Endothelial cell of umbilical vein (primary cell): ENCODE measurements around the gene SNCB. TPM values are rescaled to one million over a fixed set of nuclear protein-coding genes. Genes with fewer than 3 reads are reported as not detected.

Source experiments
- BruUV-seq: library from RNA; stranded (reverse); fragments of 400-500 nt; replicated peaks from 2 replicates; lab custom pipeline; 2021; lab: Mats Ljungman, UMichigan
- CTCF ChIA-PET: fragments of 300-600, 350-600 bp; sonication (Branson Sonifier 250); formaldehyde crosslinking; loops from one replicate; lab custom pipeline; 2021; ENCODE audit warnings: antibody characterized with exemption, inconsistent platforms; lab: Charles Lee
- POLR2A ChIA-PET: fragments of 300-600, 350-600 bp; sonication (Branson Sonifier 250); formaldehyde crosslinking; loops from one replicate; lab custom pipeline; 2021; ENCODE audit warnings: antibody characterized with exemption, inconsistent platforms; lab: Charles Lee
- DNase-seq: peaks from one replicate; pipeline ENCODE4 v3.0.0-alpha.2; 2011; ENCODE audit warnings: low read depth, low spot score
- FAIRE-seq: peaks from 2 replicates; lab custom pipeline; 2011; peaks lifted over from hg19 to GRCh38; lab: Jason Lieb, UNC
- H2AFZ ChIP-seq: 2 replicates; pipeline ENCODE4 v1.6.0; 2012; ENCODE audit warnings: low read depth, low read length, control low read depth, inconsistent platforms
- H3K27ac ChIP-seq: 2 replicates; pipeline ENCODE4 v1.5.1; 2011; ENCODE audit warnings: low read depth, mild to moderate bottlenecking, control low read depth, low read length, moderate library complexity; ENCODE audit not compliant: insufficient read depth
- H3K27me3 ChIP-seq, 2 experiments: 2 replicates each; pipeline versions ENCODE4 v1.6.0 to v1.6.1; 2011; ENCODE audit warnings: low read length in 2 of 2, mixed read lengths in 1 of 2; ENCODE audit not compliant: control insufficient read depth in 2 of 2, insufficient read depth in 2 of 2
- H3K36me3 ChIP-seq, 2 experiments: 2 replicates in 1 of 2; 3 replicates in 1 of 2; pipeline ENCODE4 v1.5.1; 2011; ENCODE audit warnings: low read length in 2 of 2, mild to moderate bottlenecking in 1 of 2, moderate library complexity in 1 of 2; ENCODE audit not compliant: control insufficient read depth in 2 of 2, insufficient read depth in 2 of 2; ENCODE audit errors: extremely low read depth in 1 of 2
- H3K4me1 ChIP-seq: 3 replicates; pipeline ENCODE4 v1.5.1; 2011; ENCODE audit warnings: mild to moderate bottlenecking, low read length; ENCODE audit not compliant: control insufficient read depth, insufficient read depth; ENCODE audit errors: extremely low read depth
- H3K4me2 ChIP-seq: 2 replicates; pipeline ENCODE4 v1.6.1; 2011; ENCODE audit warnings: low read length, control low read depth, mixed read lengths; ENCODE audit not compliant: insufficient read depth
- H3K4me3 ChIP-seq, 3 experiments: fragments of 200-600 bp in 1 of 3; sonication (generic), shearing (Covaris generic) in 1 of 3; replicated peaks in 1 of 3; 2 replicates each; pipeline ENCODE4 v1.5.1; 2011 to 2016; ENCODE audit warnings: control low read depth in 3 of 3, low read length in 3 of 3, mild to moderate bottlenecking in 2 of 3, inconsistent platforms in 1 of 3, low read depth in 1 of 3, moderate library complexity in 1 of 3; ENCODE audit not compliant: insufficient read depth in 1 of 3
- H3K79me2 ChIP-seq: 2 replicates; pipeline ENCODE4 v1.6.0; 2012; ENCODE audit warnings: low read length, inconsistent platforms; ENCODE audit not compliant: control insufficient read depth, insufficient read depth
- H3K9ac ChIP-seq: replicated peaks from 2 replicates; pipeline ENCODE3; 2011; ENCODE audit warnings: low read length, control low read depth; ENCODE audit not compliant: insufficient read depth; ENCODE audit errors: extremely low read depth
- H3K9me1 ChIP-seq: replicated peaks from 3 replicates; pipeline ENCODE4 v1.6.0; 2011; ENCODE audit warnings: mild to moderate bottlenecking, low read length; ENCODE audit not compliant: control insufficient read depth, insufficient read depth; ENCODE audit errors: extremely low read depth
- H3K9me3 ChIP-seq: replicated peaks from 2 replicates; pipeline ENCODE4 v1.5.1; 2012; ENCODE audit warnings: low read length, inconsistent platforms; ENCODE audit not compliant: control insufficient read depth, insufficient read depth
- H4K20me1 ChIP-seq: replicated peaks from 2 replicates; pipeline ENCODE3; 2011; ENCODE audit warnings: mild to moderate bottlenecking, low read length; ENCODE audit not compliant: control insufficient read depth, insufficient read depth; ENCODE audit errors: extremely low read depth
- EZH2 ChIP-seq: IDR thresholded peaks from 2 replicates; pipeline ENCODE4 v1.6.1; 2012; ENCODE audit warnings: borderline replicate concordance, low read depth, mild to moderate bottlenecking, moderate library complexity, low read length, inconsistent platforms; ENCODE audit not compliant: severe bottlenecking
- FOS ChIP-seq: IDR thresholded peaks from 2 replicates; pipeline ENCODE4 v1.6.1; 2011; ENCODE audit warnings: mild to moderate bottlenecking, low read length, moderate library complexity, borderline replicate concordance; ENCODE audit not compliant: insufficient read depth
- GATA2 ChIP-seq: IDR thresholded peaks from 2 replicates; pipeline ENCODE4 v1.7.0; 2011; ENCODE audit warnings: low read depth, mild to moderate bottlenecking, moderate library complexity, mixed read lengths, low read length; ENCODE audit not compliant: insufficient read length, insufficient read depth
- JUN ChIP-seq: IDR thresholded peaks from 2 replicates; pipeline ENCODE4 v1.6.1; 2011; ENCODE audit warnings: borderline replicate concordance, low read depth; ENCODE audit not compliant: insufficient read length, insufficient read depth
- MAX ChIP-seq: IDR thresholded peaks from 2 replicates; pipeline ENCODE4 v1.6.1; 2011; ENCODE audit not compliant: insufficient read depth, insufficient read length
- MYC ChIP-seq: IDR thresholded peaks from one replicate; pipeline ENCODE4 v1.6.1; 2011; ENCODE audit warnings: mild to moderate bottlenecking, low read depth, low read length
- POLR2A ChIP-seq: IDR thresholded peaks from 2 replicates; pipeline ENCODE4 v1.6.1; 2012; ENCODE audit warnings: low read depth, mild to moderate bottlenecking, control low read depth, low read length
- POLR2AphosphoS5 ChIP-seq: IDR thresholded peaks from 2 replicates; pipeline ENCODE4 v1.6.1; 2012; ENCODE audit warnings: low read depth, mild to moderate bottlenecking, control low read depth, low read length, moderate library complexity; ENCODE audit not compliant: insufficient read depth
- dilution Hi-C: fragments of 300-500 bp; cut with MboI; formaldehyde crosslinking; loops from one replicate; pipeline ENCODE4 v1.15.0; 2019; ENCODE audit warnings: low sequenced_read_pairs; ENCODE audit not compliant: extremely low pct_ligation_motif_present
- intact Hi-C: fragments of 100-400 bp; cut with micrococcal nuclease; formaldehyde crosslinking; loops from one replicate; pipeline ENCODE4 v1.10.0; 2022
- polyA plus RNA-seq, 4 experiments: library from polyadenylated mRNA; depleted of rRNA in 3 of 4; stranded (reverse) in 3 of 4; unstranded in 1 of 4; fragments of >200 nt; gene quantifications; 2 replicates each; pipeline versions ENCODE4 v1.2.1 to v1.2.3, GENCODE V29; 2011 to 2012; ENCODE audit warnings: missing spikeins in 1 of 4
- total RNA-seq: library from RNA; stranded (reverse); gene quantifications from 2 replicates; pipeline ENCODE4 v1.2.3, GENCODE V29; 2021
- TF ChIP-seq, protein P1 (sequence below), 2 donors: IDR thresholded peaks; 1 replicate in 1 of 2; 2 replicates in 1 of 2; pipeline ENCODE4 v1.5.1; 2011; ENCODE audit warnings: low read length in 2 of 2, mild to moderate bottlenecking in 2 of 2, moderate library complexity in 2 of 2, control low read depth in 1 of 2, inconsistent platforms in 1 of 2, low read depth in 1 of 2; ENCODE audit not compliant: insufficient read depth in 1 of 2; ENCODE audit errors: extremely low read depth in 1 of 2

The SNCB gene
- total and polyA plus RNA-seq, 2 donors (not counting 3 experiments of a cell fraction or from before 2014, with no cell fraction given) = 0.08 TPM; not detected in 1

- no peaks in the 10 kb centered on the region for H3K9me1 ChIP-seq
- no TSS peak for BruUV-seq
Measured at GRCh38 chr5:176673651-176674583, 43.6 kb upstream of the SNCB start.

DNA sequence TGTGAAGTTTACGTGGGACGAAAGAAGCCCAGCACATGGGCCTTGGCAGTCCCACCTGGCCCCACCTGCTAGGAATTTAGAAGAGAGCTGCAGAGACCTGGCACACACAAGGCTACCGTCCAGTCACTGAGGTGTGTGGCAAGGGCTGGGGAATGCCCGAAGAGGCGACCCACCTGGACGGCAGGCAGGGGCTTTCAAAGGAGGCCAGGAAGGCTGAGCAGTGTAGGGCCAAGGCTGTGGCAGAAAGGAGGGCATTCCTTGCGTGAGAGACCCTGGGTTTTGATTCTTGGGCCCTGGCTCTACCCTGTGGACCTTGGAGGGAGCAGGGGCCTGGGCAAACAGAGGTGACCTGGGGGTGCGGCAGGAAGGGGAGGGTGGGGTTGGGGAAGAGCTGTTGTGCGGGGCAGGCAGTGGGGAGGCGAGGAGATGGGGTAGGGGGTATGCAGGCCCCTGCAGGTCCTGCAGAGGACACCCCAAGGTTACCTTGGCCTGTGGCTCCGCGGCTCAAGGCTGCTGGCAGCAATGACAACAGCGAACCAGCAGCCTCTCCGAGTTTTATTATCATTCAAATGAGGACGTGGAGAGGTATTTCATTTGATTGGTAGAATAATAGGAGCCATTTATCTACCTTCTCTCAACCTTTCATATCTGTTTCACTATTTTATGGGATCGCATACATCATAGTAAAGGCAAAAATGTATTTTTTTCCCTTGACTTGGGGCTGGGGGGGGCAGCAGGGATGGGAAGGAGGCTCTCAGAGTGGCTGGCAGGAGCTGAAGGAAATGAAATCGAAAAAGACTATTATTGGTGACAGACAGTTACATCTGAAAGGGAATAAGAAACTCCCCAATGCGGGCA, 41.8 kb upstream of the SNCB start:
- BruUV-seq = no TSS peak
- H3K4me3 ChIP-seq = no peak overlapping the region
- no peak overlapping the region for H3K9ac ChIP-seq
- no peak for TF ChIP-seq JUN
- no peak for TF ChIP-seq EZH2
- no peak for TF ChIP-seq POLR2AphosphoS5
- TF ChIP-seq MYC = no peak
- no peak for TF ChIP-seq POLR2A
- TF ChIP-seq GATA2 = no peak
- TF ChIP-seq MAX = no peak
- TF ChIP-seq FOS = no peak
- TF ChIP-seq, protein P1, sequence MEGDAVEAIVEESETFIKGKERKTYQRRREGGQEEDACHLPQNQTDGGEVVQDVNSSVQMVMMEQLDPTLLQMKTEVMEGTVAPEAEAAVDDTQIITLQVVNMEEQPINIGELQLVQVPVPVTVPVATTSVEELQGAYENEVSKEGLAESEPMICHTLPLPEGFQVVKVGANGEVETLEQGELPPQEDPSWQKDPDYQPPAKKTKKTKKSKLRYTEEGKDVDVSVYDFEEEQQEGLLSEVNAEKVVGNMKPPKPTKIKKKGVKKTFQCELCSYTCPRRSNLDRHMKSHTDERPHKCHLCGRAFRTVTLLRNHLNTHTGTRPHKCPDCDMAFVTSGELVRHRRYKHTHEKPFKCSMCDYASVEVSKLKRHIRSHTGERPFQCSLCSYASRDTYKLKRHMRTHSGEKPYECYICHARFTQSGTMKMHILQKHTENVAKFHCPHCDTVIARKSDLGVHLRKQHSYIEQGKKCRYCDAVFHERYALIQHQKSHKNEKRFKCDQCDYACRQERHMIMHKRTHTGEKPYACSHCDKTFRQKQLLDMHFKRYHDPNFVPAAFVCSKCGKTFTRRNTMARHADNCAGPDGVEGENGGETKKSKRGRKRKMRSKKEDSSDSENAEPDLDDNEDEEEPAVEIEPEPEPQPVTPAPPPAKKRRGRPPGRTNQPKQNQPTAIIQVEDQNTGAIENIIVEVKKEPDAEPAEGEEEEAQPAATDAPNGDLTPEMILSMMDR (IDR thresholded peaks at IDR 0.05; ENCODE audit: extremely low read depth in 1 of 2, insufficient read depth in 1 of 2, low read depth in 1 of 2, low read length in 2 of 2) = no peak
- no peak overlapping the region for H3K27ac ChIP-seq
- no peak for DNase-seq
- ChIA-PET POLR2A (no interaction called here), CTCF (interaction anchor here (2.3 to 3.3 kb wide), 2 partner anchors 11 kb away, joined by 18 to 41 read pairs; no protein-coding TSS in a partner anchor)
- H4K20me1 ChIP-seq = no peaks in the 10 kb centered on the region
- no peak for FAIRE-seq
- H3K79me2 ChIP-seq = no peaks in the 10 kb centered on the region
- no peaks in the 10 kb centered on the region for H3K36me3 ChIP-seq
- H3K27me3 ChIP-seq = peaks cover 9 to 16% of the 10 kb centered on the region in 2 experiments
- no peaks in the 10 kb centered on the region for H3K9me1 ChIP-seq
- no peak overlapping the region for H2AFZ ChIP-seq
- intact Hi-C loops (no loop called here), dilution Hi-C loops (no loop called here)
- H3K4me1 ChIP-seq = no peaks in the 10 kb centered on the region
- no peaks in the 10 kb centered on the region for H3K9me3 ChIP-seq
- no peak overlapping the region for H3K4me2 ChIP-seq

More at GRCh38 chr5:176673651-176674583, 43.6 kb upstream of the SNCB start:
- Histone ChIP-seq H3K9me3 (no peaks in the 10 kb centered on the region), H3K4me2 (no peak overlapping the region), H3K4me3 (no peak overlapping the region), H3K27me3 (peaks cover 10 to 12% of the 10 kb centered on the region in 2 experiments), H3K27ac (no peak overlapping the region), H4K20me1 (no peaks in the 10 kb centered on the region), H3K36me3 (no peaks in the 10 kb centered on the region), H3K9ac (no peak overlapping the region), H3K4me1 (no peaks in the 10 kb centered on the region), H3K79me2 (no peaks in the 10 kb centered on the region), H2AFZ (no peak overlapping the region)
- intact Hi-C loops = no loop called here
- ChIA-PET CTCF (interaction anchor here (2.3 kb wide), 1 partner anchor 13 kb away, joined by 18 read pairs; no protein-coding TSS in a partner anchor), POLR2A (no interaction called here)
- dilution Hi-C loops = no loop called here
- no peak for TF ChIP-seq EZH2
- no peak for FAIRE-seq
- no peak for DNase-seq
